Hepatocyte (in vitro differentiated cells): ENCODE results near the gene PRKG1. TPM values are rescaled to one million over a fixed set of nuclear protein-coding genes. Genes with fewer than 3 reads are reported as not detected.

Experiments used
- DNase-seq: peaks from one replicate; pipeline ENCODE4 v3.0.0-alpha.2; 2016; ENCODE audit warnings: low spot score
- H2AFZ ChIP-seq: fragments of 200-600 bp; sonication (generic); 2 replicates; pipeline ENCODE4 v1.6.0; 2016; ENCODE audit warnings: antibody characterized with exemption, mild to moderate bottlenecking
- H3K27ac ChIP-seq: fragments of 200-600 bp; sonication (generic); 2 replicates; pipeline ENCODE4 v1.5.1; 2016; ENCODE audit warnings: mild to moderate bottlenecking
- H3K27me3 ChIP-seq: fragments of 200-600 bp; sonication (generic); 2 replicates; pipeline ENCODE4 v1.6.1; 2016
- H3K36me3 ChIP-seq: fragments of 200-600 bp; sonication (generic); replicated peaks from 2 replicates; pipeline ENCODE4 v1.5.1; 2016; ENCODE audit warnings: low read depth; ENCODE audit not compliant: insufficient read depth
- H3K4me1 ChIP-seq: fragments of 200-600 bp; sonication (generic); 2 replicates; pipeline ENCODE4 v1.5.1; 2016; ENCODE audit warnings: mild to moderate bottlenecking, moderate library complexity; ENCODE audit not compliant: insufficient read depth
- H3K4me2 ChIP-seq: fragments of 200-600 bp; sonication (generic); 2 replicates; pipeline ENCODE4 v1.6.0; 2016
- H3K4me3 ChIP-seq: fragments of 200-600 bp; sonication (generic); 2 replicates; pipeline ENCODE4 v1.5.1; 2016; ENCODE audit warnings: mild to moderate bottlenecking
- H3K79me2 ChIP-seq: fragments of 200-600 bp; sonication (generic); 2 replicates; pipeline ENCODE4 v1.6.0; 2017; ENCODE audit warnings: mild to moderate bottlenecking
- H3K9me2 ChIP-seq: fragments of 200-600 bp; sonication (generic); replicated peaks from 2 replicates; pipeline ENCODE4 v1.6.0; 2017; ENCODE audit warnings: mild to moderate bottlenecking; ENCODE audit not compliant: insufficient read depth
- H3K9me3 ChIP-seq: fragments of 200-600 bp; sonication (generic); 2 replicates; pipeline ENCODE4 v1.5.1; 2016; ENCODE audit warnings: low read depth, mild to moderate bottlenecking
- H4K20me1 ChIP-seq: fragments of 200-600 bp; sonication (generic); 2 replicates; pipeline ENCODE4 v1.6.0; 2016; ENCODE audit warnings: mild to moderate bottlenecking; ENCODE audit not compliant: insufficient read depth, poor library complexity, severe bottlenecking
- CTCF ChIP-seq: fragments of 200-600 bp; sonication (generic); IDR thresholded peaks from 2 replicates; pipeline ENCODE4 v1.5.1; 2016; ENCODE audit warnings: antibody characterized with exemption, mild to moderate bottlenecking; ENCODE audit not compliant: poor library complexity
- EZH2 ChIP-seq: fragments of 200-600 bp; sonication (generic); IDR thresholded peaks from 2 replicates; pipeline ENCODE4 v1.6.1; 2016; ENCODE audit warnings: antibody characterized with exemption, mild to moderate bottlenecking, borderline replicate concordance
- EZH2phosphoT487 ChIP-seq: fragments of 200-600 bp; sonication (generic); IDR thresholded peaks from one replicate; pipeline ENCODE4 v1.6.1; 2018; ENCODE audit warnings: antibody characterized with exemption, mild to moderate bottlenecking, low read depth, moderate library complexity; ENCODE audit not compliant: unreplicated experiment, severe bottlenecking
- WGBS: methylation state at CpG from one replicate; pipeline ENCODE4 v1.1.6; 2016; ENCODE audit warnings: low lambda C conversion rate; ENCODE audit errors: missing lambda C conversion rate; 5-methylcytosine and 5-hydroxymethylcytosine counted together
- polyA plus RNA-seq: library from polyadenylated mRNA; unstranded; fragments of >200 nt; fragmentation: Nextera tagmentation; extraction: Ambion mirVana; gene quantifications from 2 replicates; pipeline ENCODE4 v1.2.1, GENCODE V29; 2016
- total RNA-seq: library from RNA; depleted of rRNA; stranded (reverse); fragments of >200 nt; gene quantifications from 2 replicates; pipeline ENCODE4 v1.2.3, GENCODE V29; 2014

PRKG1 gene
- total and polyA plus RNA-seq, 2 experiments from 2014 or later: 4.0 to 8.1 TPM

- Histone ChIP-seq H3K27me3 (no peaks in the 10 kb centered on the region), H3K9me3 (no peaks in the 10 kb centered on the region), H3K27ac (no peak overlapping the region), H4K20me1 (no peaks in the 10 kb centered on the region), H3K36me3 (no peaks in the 10 kb centered on the region), H3K9me2 (no peaks in the 10 kb centered on the region), H3K79me2 (no peaks in the 10 kb centered on the region), H2AFZ (no peak overlapping the region), H3K4me1 (no peaks in the 10 kb centered on the region), H3K4me2 (no peak overlapping the region), H3K4me3 (no peak overlapping the region)
- 96% methylated on average over 3 of the region's 3 CpGs for WGBS
- no peak for TF ChIP-seq EZH2phosphoT487
- TF ChIP-seq CTCF: no peak
- no peak for TF ChIP-seq EZH2
- DNase-seq: no peak
Measured at GRCh38 chr10:51766423-51767102, 692.3 kb downstream of the PRKG1 start.

GRCh38 chr10:51767103-51767763 is 692.9 kb downstream of the PRKG1 start:
- H3K4me1 ChIP-seq: no peaks in the 10 kb centered on the region
- H3K36me3 ChIP-seq: no peaks in the 10 kb centered on the region
- no peaks in the 10 kb centered on the region for H3K9me3 ChIP-seq
- H3K79me2 ChIP-seq: no peaks in the 10 kb centered on the region
- TF ChIP-seq EZH2: no peak
- TF ChIP-seq EZH2phosphoT487: no peak
- TF ChIP-seq CTCF: no peak
- no peaks in the 10 kb centered on the region for H3K27me3 ChIP-seq
- no peak overlapping the region for H3K27ac ChIP-seq
- H3K4me3 ChIP-seq: no peak overlapping the region
- 66% methylated on average over 3 of the region's 3 CpGs for WGBS
- no peak overlapping the region for H2AFZ ChIP-seq
- no peak for DNase-seq
- H4K20me1 ChIP-seq: no peaks in the 10 kb centered on the region
- no peak overlapping the region for H3K4me2 ChIP-seq
- no peaks in the 10 kb centered on the region for H3K9me2 ChIP-seq

GRCh38 chr10:51768886-51769465 is 694.7 kb downstream of the PRKG1 start:
- TF ChIP-seq EZH2phosphoT487 (no peak), CTCF (no peak), EZH2 (no peak)
- no peaks in the 10 kb centered on the region for H3K9me3 ChIP-seq
- no peaks in the 10 kb centered on the region for H3K36me3 ChIP-seq
- no peaks in the 10 kb centered on the region for H3K4me1 ChIP-seq
- 81% methylated on average over 4 of the region's 4 CpGs for WGBS
- no peaks in the 10 kb centered on the region for H3K79me2 ChIP-seq
- no peak overlapping the region for H2AFZ ChIP-seq
- no peak overlapping the region for H3K4me3 ChIP-seq
- no peaks in the 10 kb centered on the region for H3K27me3 ChIP-seq
- no peak for DNase-seq
- H4K20me1 ChIP-seq: no peaks in the 10 kb centered on the region
- H3K4me2 ChIP-seq: no peak overlapping the region
- no peak overlapping the region for H3K27ac ChIP-seq
- H3K9me2 ChIP-seq: no peaks in the 10 kb centered on the region
